ENCODE data around the gene SLC50A1.
"Not testable (repeated sequence)": the region's sequence is repeated elsewhere in the genome, so short reads cannot be mapped to it uniquely, and the experiment has no call there.

The SLC50A1 gene

DNA sequence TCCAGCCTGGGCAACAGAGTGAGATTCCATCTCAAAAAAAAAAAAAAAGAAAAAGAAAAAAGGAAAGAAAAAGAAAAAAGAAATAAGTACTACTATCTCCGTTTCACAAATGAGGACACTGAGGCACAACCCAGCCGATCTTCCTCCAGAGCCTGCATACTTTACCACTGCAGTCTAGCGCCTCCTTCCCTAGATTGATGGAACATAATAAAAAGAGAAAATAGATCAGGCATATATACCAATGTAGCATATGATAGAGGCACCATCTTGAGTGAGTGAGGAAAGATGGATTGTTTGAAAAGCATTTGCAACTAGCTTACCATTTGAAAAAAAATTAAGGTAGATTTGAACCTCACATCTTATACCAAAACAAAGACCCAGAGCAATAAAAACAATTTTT lies 9.8 kb downstream of the SLC50A1 start:
- TF ChIP-seq CTCF (IDR thresholded peaks at IDR 0.05; ENCODE audit: borderline replicate concordance, insufficient read depth, low read depth, low read length): no peak
- H3K4me3 ChIP-seq (ENCODE audit: low read depth, low read length): no peak overlapping the region

DNA sequence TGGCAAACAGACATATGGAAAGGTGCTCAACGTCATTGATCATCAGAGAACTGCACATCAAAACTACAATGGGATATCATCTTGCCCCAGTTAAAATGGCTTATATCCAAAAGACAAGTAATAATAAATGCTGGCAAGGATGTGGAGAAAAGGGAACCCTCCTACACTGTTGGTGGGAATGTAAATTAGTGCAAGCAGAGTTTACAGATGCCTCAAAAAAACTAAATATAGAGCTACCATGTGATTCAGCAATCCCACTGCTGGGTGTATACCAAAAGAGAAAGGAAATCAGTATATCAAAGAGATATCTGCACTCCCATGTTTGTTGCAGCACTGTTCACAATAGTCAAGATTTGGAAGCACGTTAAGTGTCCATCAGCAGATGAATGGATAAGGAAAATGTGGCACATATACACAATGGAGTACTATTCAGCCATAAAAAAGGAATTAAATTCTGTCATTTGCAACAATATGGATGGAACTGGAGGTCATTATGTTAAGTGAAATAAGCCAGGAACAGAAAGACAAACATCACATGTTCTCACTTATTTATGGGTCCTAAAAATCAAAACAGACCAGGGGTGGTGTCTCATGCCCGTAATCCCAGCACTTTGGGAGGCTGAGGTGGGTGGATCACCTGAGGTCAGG lies 20.5 kb downstream of the SLC50A1 start:
- H3K4me3 ChIP-seq (ENCODE audit: low read depth, low read length): not testable (repeated sequence)

DNA sequence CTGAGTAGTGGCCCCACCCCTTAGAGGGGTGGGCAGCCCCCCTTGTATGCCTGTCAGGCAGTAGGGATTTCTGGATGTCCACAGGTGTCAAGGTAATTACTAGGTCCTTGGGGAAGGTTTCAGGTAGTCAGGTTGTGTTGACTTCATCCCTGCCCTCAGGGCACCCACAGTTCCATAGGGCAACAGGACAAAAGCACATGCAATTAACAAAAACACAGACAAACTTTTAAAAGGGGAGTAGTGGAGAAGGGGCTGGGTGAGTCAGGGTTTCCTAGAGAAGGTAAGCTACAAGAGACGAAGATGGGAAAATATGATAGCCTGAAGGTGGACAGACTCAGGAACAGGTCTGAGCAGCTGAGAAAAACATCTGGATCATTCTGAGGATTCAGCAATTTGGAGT lies 23.3 kb downstream of the SLC50A1 start:
- no peak overlapping the region for H3K4me3 ChIP-seq (ENCODE audit: low read depth, low read length)
- no peak for TF ChIP-seq CTCF (IDR thresholded peaks at IDR 0.05; ENCODE audit: borderline replicate concordance, insufficient read depth, low read depth, low read length)

- no peak for TF ChIP-seq CTCF (IDR thresholded peaks at IDR 0.05; ENCODE audit: borderline replicate concordance, insufficient read depth, low read depth, low read length)
- H3K4me3 ChIP-seq (ENCODE audit: low read depth, low read length): no peak overlapping the region
Observed at GRCh38 chr1:155160128-155160527, 24.5 kb downstream of the SLC50A1 start.

- not testable (repeated sequence) for H3K4me3 ChIP-seq (ENCODE audit: low read depth, low read length)
Observed at GRCh38 chr1:155162631-155163030, 27.0 kb downstream of the SLC50A1 start.

DNA sequence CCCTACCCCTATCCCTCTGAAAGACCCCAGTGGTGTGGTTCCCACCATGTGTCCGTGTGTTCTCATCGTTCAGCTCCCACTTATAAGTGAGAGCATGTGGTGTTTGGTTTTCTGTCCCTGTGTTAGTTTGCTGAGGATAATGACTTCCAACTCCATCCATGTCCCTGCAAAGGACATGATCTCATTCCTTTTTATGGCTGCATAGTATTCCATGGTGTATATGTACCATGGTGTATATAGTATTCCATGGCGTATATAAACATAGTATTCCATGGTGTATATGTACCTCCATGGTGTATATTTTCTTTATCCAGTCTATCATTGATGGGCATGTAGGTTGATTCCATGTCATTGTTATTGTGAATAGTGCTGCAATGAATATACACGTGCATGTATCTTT lies 28.1 kb downstream of the SLC50A1 start:
- H3K4me3 ChIP-seq (ENCODE audit: low read depth, low read length): not testable (repeated sequence)

- H3K4me3 ChIP-seq (ENCODE audit: low read depth, low read length): not testable (repeated sequence)
Observed at GRCh38 chr1:155164625-155165024, 29.0 kb downstream of the SLC50A1 start.

GRCh38 chr1:155166051-155166470 lies 30.4 kb downstream of the SLC50A1 start:
- TF ChIP-seq CTCF (IDR thresholded peaks at IDR 0.05; ENCODE audit: borderline replicate concordance, insufficient read depth, low read depth, low read length): no peak
- H3K4me3 ChIP-seq (ENCODE audit: low read depth, low read length): no peak overlapping the region

- no peak overlapping the region for H3K4me3 ChIP-seq (ENCODE audit: low read depth, low read length)
- no peak for TF ChIP-seq CTCF (IDR thresholded peaks at IDR 0.05; ENCODE audit: borderline replicate concordance, insufficient read depth, low read depth, low read length)
Observed at GRCh38 chr1:155166471-155167165, 31.0 kb downstream of the SLC50A1 start.
